Measurements from ENCODE around the gene MEN1. TPM values are rescaled to one million over a fixed set of nuclear protein-coding genes. Genes with fewer than 3 reads are reported as not detected.
A peak's percentile ranks its signal among the peaks of the same experiment; 100 is the strongest.

MEN1 gene
- total RNA-seq, 2 donors from 2014 or later = 44.5 to 48.7 TPM

GRCh38 chr11:64759131-64759721 lies 51.1 kb downstream of the MEN1 start:
- H3K9me3 ChIP-seq (ENCODE audit: control insufficient read depth, low read length) = no peaks in the 10 kb centered on the region
- H3K9ac ChIP-seq (ENCODE audit: extremely low read depth, low read length, poor library complexity, severe bottlenecking) = no peak overlapping the region
- no peak overlapping the region for H3K4me3 ChIP-seq (ENCODE audit: low read length)
- H3K4me1 Mint-ChIP-seq = peaks cover 31% of the 10 kb centered on the region
- peak overlapping the region; percentile 84 for H3K27ac Mint-ChIP-seq
- H3K4me3 Mint-ChIP-seq = no peak overlapping the region
- no peaks in the 10 kb centered on the region for H3K27me3 ChIP-seq (ENCODE audit: control insufficient read depth, insufficient read depth, low read length, poor library complexity, severe bottlenecking)
- peaks cover 18% of the 10 kb centered on the region for H3K36me3 Mint-ChIP-seq (ENCODE audit: low read depth)
- peaks cover 21% of the 10 kb centered on the region for H3K36me3 ChIP-seq (ENCODE audit: control insufficient read depth, insufficient read depth, low read length)
- TF ChIP-seq, protein P1, sequence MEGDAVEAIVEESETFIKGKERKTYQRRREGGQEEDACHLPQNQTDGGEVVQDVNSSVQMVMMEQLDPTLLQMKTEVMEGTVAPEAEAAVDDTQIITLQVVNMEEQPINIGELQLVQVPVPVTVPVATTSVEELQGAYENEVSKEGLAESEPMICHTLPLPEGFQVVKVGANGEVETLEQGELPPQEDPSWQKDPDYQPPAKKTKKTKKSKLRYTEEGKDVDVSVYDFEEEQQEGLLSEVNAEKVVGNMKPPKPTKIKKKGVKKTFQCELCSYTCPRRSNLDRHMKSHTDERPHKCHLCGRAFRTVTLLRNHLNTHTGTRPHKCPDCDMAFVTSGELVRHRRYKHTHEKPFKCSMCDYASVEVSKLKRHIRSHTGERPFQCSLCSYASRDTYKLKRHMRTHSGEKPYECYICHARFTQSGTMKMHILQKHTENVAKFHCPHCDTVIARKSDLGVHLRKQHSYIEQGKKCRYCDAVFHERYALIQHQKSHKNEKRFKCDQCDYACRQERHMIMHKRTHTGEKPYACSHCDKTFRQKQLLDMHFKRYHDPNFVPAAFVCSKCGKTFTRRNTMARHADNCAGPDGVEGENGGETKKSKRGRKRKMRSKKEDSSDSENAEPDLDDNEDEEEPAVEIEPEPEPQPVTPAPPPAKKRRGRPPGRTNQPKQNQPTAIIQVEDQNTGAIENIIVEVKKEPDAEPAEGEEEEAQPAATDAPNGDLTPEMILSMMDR (conservative IDR thresholded peaks at IDR 0.05) = no peak
- H3K9me3 Mint-ChIP-seq = no peaks in the 10 kb centered on the region
- peak overlapping the region; percentile 30 for H3K27ac ChIP-seq (ENCODE audit: low read depth, low read length)
- no peaks in the 10 kb centered on the region for H3K27me3 Mint-ChIP-seq (ENCODE audit: insufficient read depth)
- H3K4me1 ChIP-seq (ENCODE audit: control insufficient read depth, insufficient read depth, low read length) = peaks cover 9% of the 10 kb centered on the region
- WGBS, 2 experiments (ENCODE audit: insufficient coverage in 1 of 2, insufficient read length in 1 of 2) = 79 to 87% methylated on average over 10 to 21 of the region's 21 CpGs
- no peak for DNase-seq

GRCh38 chr11:64758330-64759079 lies 51.8 kb downstream of the MEN1 start:
- H3K9me3 Mint-ChIP-seq = no peaks in the 10 kb centered on the region
- H3K9ac ChIP-seq (ENCODE audit: extremely low read depth, low read length, poor library complexity, severe bottlenecking) = no peak overlapping the region
- no peak overlapping the region for H3K4me3 Mint-ChIP-seq
- peak; percentile 38 for DNase-seq
- peaks cover 14% of the 10 kb centered on the region for H3K36me3 ChIP-seq (ENCODE audit: control insufficient read depth, insufficient read depth, low read length)
- WGBS, 2 experiments (ENCODE audit: insufficient coverage in 1 of 2, insufficient read length in 1 of 2) = 91% methylated on average over 7 to 15 of the region's 15 CpGs
- H3K4me1 Mint-ChIP-seq = peaks cover 24% of the 10 kb centered on the region
- H3K9me3 ChIP-seq (ENCODE audit: control insufficient read depth, low read length) = no peaks in the 10 kb centered on the region
- H3K36me3 Mint-ChIP-seq (ENCODE audit: low read depth) = peaks cover 12% of the 10 kb centered on the region
- TF ChIP-seq, protein P1 (conservative IDR thresholded peaks at IDR 0.05) = no peak
- H3K4me1 ChIP-seq (ENCODE audit: control insufficient read depth, insufficient read depth, low read length) = peaks cover 4% of the 10 kb centered on the region
- no peaks in the 10 kb centered on the region for H3K27me3 Mint-ChIP-seq (ENCODE audit: insufficient read depth)
- no peak overlapping the region for H3K4me3 ChIP-seq (ENCODE audit: low read length)
- no peaks in the 10 kb centered on the region for H3K27me3 ChIP-seq (ENCODE audit: control insufficient read depth, insufficient read depth, low read length, poor library complexity, severe bottlenecking)
- H3K27ac Mint-ChIP-seq = no peak overlapping the region
- H3K27ac ChIP-seq (ENCODE audit: low read depth, low read length) = no peak overlapping the region

GRCh38 chr11:64757549-64758329 lies 52.6 kb downstream of the MEN1 start:
- peak; percentile 40 for DNase-seq
- TF ChIP-seq, protein P1 (conservative IDR thresholded peaks at IDR 0.05) = no peak
- Histone ChIP-seq H3K4me3 (ENCODE audit: low read length) (no peak overlapping the region), H3K27me3 (ENCODE audit: control insufficient read depth, insufficient read depth, low read length, poor library complexity, severe bottlenecking) (no peaks in the 10 kb centered on the region), H3K4me1 (ENCODE audit: control insufficient read depth, insufficient read depth, low read length) (peaks cover 3% of the 10 kb centered on the region), H3K9ac (ENCODE audit: extremely low read depth, low read length, poor library complexity, severe bottlenecking) (no peak overlapping the region), H3K27ac (ENCODE audit: low read depth, low read length) (no peak overlapping the region), H3K36me3 (ENCODE audit: control insufficient read depth, insufficient read depth, low read length) (peaks cover 7% of the 10 kb centered on the region), H3K9me3 (ENCODE audit: control insufficient read depth, low read length) (no peaks in the 10 kb centered on the region)
- Mint-ChIP-seq H3K27ac (no peak overlapping the region), H3K27me3 (ENCODE audit: insufficient read depth) (no peaks in the 10 kb centered on the region), H3K4me3 (no peak overlapping the region), H3K9me3 (no peaks in the 10 kb centered on the region), H3K4me1 (peaks cover 17% of the 10 kb centered on the region), H3K36me3 (ENCODE audit: low read depth) (peaks cover 8% of the 10 kb centered on the region)
- 86 to 89% methylated on average over 14 to 19 of the region's 19 CpGs for WGBS, 2 experiments (ENCODE audit: insufficient coverage in 1 of 2, insufficient read length in 1 of 2)

Measured in endodermal cell (in vitro differentiated cells).